Measurements from ENCODE around the gene FOXF1. TPM values are rescaled to one million over a fixed set of nuclear protein-coding genes. Genes with fewer than 3 reads are reported as not detected.

The FOXF1 gene
- total and polyA plus RNA-seq, 2 of the 13 experiments (the other 11 are each of a cell fraction or from before 2014, with no cell fraction given), result not detected

GRCh38 chr16:86498155-86498670 lies 12.1 kb upstream of the FOXF1 start:
- intact Hi-C loops (cut with micrococcal nuclease; ENCODE audit: unreplicated experiment), result no loop called here
- no peaks in the 10 kb centered on the region for H3K9me3 ChIP-seq (ENCODE audit: low read length)
- FAIRE-seq, result no peak
- DNase-seq (ENCODE audit: low spot score), result no peak
- no peak overlapping the region for H3K4me3 ChIP-seq (replicated peaks in 1 of 3; ENCODE audit: insufficient read depth in 1 of 3, low read depth in 2 of 3, low read length in 3 of 3)
- CTCF ChIA-PET (ENCODE audit: low intra/inter-chr PET ratio, low total read pairs), result no interaction called here
- BruUV-seq (replicated peaks), result no TSS peak
- no peaks in the 10 kb centered on the region; the same call in 1 of the 2 replicates for H4K20me1 ChIP-seq (ENCODE audit: insufficient read depth, low read length)
- POLR2A ChIA-PET, result no interaction called here
- in situ Hi-C loops (cut with HindIII; ENCODE audit: extremely low pct_ligation_motif_present, low pct_unique_long_range_greater_than_20kb), result no loop called here
- no peak overlapping the region for H2AFZ ChIP-seq (ENCODE audit: low read length)
- no peaks in the 10 kb centered on the region for H3K79me2 ChIP-seq (ENCODE audit: insufficient read depth, low read length)
- TF ChIP-seq MXI1 (IDR thresholded peaks at IDR 0.05; ENCODE audit: borderline replicate concordance, low read depth, low read length) (no peak), HNF1B (CRISPR knock-in tag; IDR thresholded peaks at IDR 0.05) (no peak), ZNF772 (CRISPR knock-in tag; IDR thresholded peaks at IDR 0.05) (no peak), ZNF879 (CRISPR knock-in tag; IDR thresholded peaks at IDR 0.05) (no peak), BCLAF1 (IDR thresholded peaks at IDR 0.05) (no peak), ZNF431 (CRISPR knock-in tag; IDR thresholded peaks at IDR 0.05; ENCODE audit: borderline replicate concordance, low read depth) (no peak)
- H3K36me3 ChIP-seq (replicated peaks in 1 of 2; ENCODE audit: control insufficient read depth in 1 of 2, insufficient read depth in 2 of 2, low read length in 2 of 2), result no peaks in the 10 kb centered on the region
- ATAC-seq, result no peak
- peaks cover 23 to 92% of the 10 kb centered on the region in 2 experiments for H3K27me3 ChIP-seq (ENCODE audit: control insufficient read depth in 1 of 2, insufficient read depth in 2 of 2, low read length in 2 of 2)
- no peak overlapping the region for H3K9ac ChIP-seq (ENCODE audit: insufficient read depth, low read depth, low read length)
- no peak overlapping the region for H3K27ac ChIP-seq (ENCODE audit: extremely low read length, insufficient read depth, low read length)
- H3K4me2 ChIP-seq (ENCODE audit: low read depth, low read length), result no peak overlapping the region
- H3K4me1 ChIP-seq (ENCODE audit: insufficient read depth, low read length), result peaks cover 9% of the 10 kb centered on the region; the same call in 1 of the 2 replicates
- WGBS (ENCODE audit: low lambda C conversion rate), result 34% methylated on average over 15 of the region's 29 CpGs

Data from HepG2 (cell line).